Bronchial epithelial cell (primary cell): ENCODE measurements around the gene SERPINA9. TPM values are rescaled to one million over a fixed set of nuclear protein-coding genes. Genes with fewer than 3 reads are reported as not detected.

Experiments
- DNase-seq: peaks from one replicate; pipeline ENCODE4 v3.0.0-alpha.2; 2010; ENCODE audit warnings: low read depth
- FAIRE-seq: peaks from 2 replicates; lab custom pipeline; 2011; peaks lifted over from hg19 to GRCh38; lab: Jason Lieb, UNC
- H3K27me3 ChIP-seq: 2 replicates; pipeline ENCODE4 v1.5.1; 2011; ENCODE audit warnings: low read length; ENCODE audit not compliant: control insufficient read depth, insufficient read depth
- H3K36me3 ChIP-seq: 2 replicates; pipeline ENCODE4 v1.5.1; 2011; ENCODE audit warnings: low read length; ENCODE audit not compliant: control insufficient read depth, insufficient read depth
- H3K4me3 ChIP-seq: 2 replicates; pipeline ENCODE4 v1.5.1; 2011; ENCODE audit warnings: mild to moderate bottlenecking, low read depth, low read length, control low read depth
- CTCF ChIP-seq: IDR thresholded peaks from 2 replicates; pipeline ENCODE4 v1.5.1; 2011; ENCODE audit warnings: mild to moderate bottlenecking, moderate library complexity, low read length, control low read depth, inconsistent platforms; ENCODE audit not compliant: insufficient read depth, severe bottlenecking
- total RNA-seq: library from RNA; depleted of rRNA; stranded (reverse); fragments of >200 nt; gene quantifications from 2 replicates; pipeline ENCODE4 v1.2.1, GENCODE V29; 2014

The SERPINA9 gene
- total RNA-seq, 1 donor from 2014 or later: not detected

- Histone ChIP-seq H3K4me3 (no peak overlapping the region), H3K36me3 (no peaks in the 10 kb centered on the region), H3K27me3 (no peaks in the 10 kb centered on the region)
- FAIRE-seq (no peak), DNase-seq (no peak)
- no peak for TF ChIP-seq CTCF
Observed at GRCh38 chr14:94465042-94465441, 11.0 kb downstream of the SERPINA9 start.

- no peak for DNase-seq
- TF ChIP-seq CTCF: no peak
- no peak for FAIRE-seq
- no peak overlapping the region for H3K4me3 ChIP-seq
- no peaks in the 10 kb centered on the region for H3K27me3 ChIP-seq
- H3K36me3 ChIP-seq: no peaks in the 10 kb centered on the region
Observed at GRCh38 chr14:94464290-94464689, 11.7 kb downstream of the SERPINA9 start.

- H3K4me3 ChIP-seq: no peak overlapping the region
- no peaks in the 10 kb centered on the region for H3K27me3 ChIP-seq
- FAIRE-seq (no peak), DNase-seq (no peak)
- no peak for TF ChIP-seq CTCF
- no peaks in the 10 kb centered on the region for H3K36me3 ChIP-seq
Observed at GRCh38 chr14:94462763-94463572, 13.0 kb downstream of the SERPINA9 start.

- H3K27me3 ChIP-seq: no peaks in the 10 kb centered on the region
- no peak for TF ChIP-seq CTCF
- DNase-seq (no peak), FAIRE-seq (no peak)
- H3K36me3 ChIP-seq: no peaks in the 10 kb centered on the region
- no peak overlapping the region for H3K4me3 ChIP-seq
Observed at GRCh38 chr14:94462219-94462551, 13.8 kb downstream of the SERPINA9 start.

GRCh38 chr14:94461526-94462218 lies 14.3 kb downstream of the SERPINA9 start:
- Histone ChIP-seq H3K27me3 (no peaks in the 10 kb centered on the region), H3K36me3 (no peaks in the 10 kb centered on the region), H3K4me3 (no peak overlapping the region)
- no peak for FAIRE-seq
- no peak for DNase-seq
- no peak for TF ChIP-seq CTCF
